Spinal cord (tissue), 10 donors: ENCODE measurements around the gene ZMPSTE24. TPM values are rescaled to one million over a fixed set of nuclear protein-coding genes. Genes with fewer than 3 reads are reported as not detected.

Experiments used
- DNase-seq, 6 donors: peaks; one replicate each; pipeline versions ENCODE4 v3.0.0 to v3.0.0-alpha.2; 2013 to 2015; ENCODE audit warnings: low spot score in 6 of 6, low read depth in 4 of 6
- H3K27ac ChIP-seq: one replicate; pipeline ENCODE4 v1.5.1; 2013; ENCODE audit warnings: low read depth, low read length, control low read depth
- H3K27me3 ChIP-seq: one replicate; pipeline ENCODE4 v1.6.1; 2013; ENCODE audit warnings: low read length; ENCODE audit not compliant: control insufficient read depth, insufficient read depth
- H3K36me3 ChIP-seq: one replicate; pipeline ENCODE4 v1.6.1; 2013; ENCODE audit warnings: low read length; ENCODE audit not compliant: control insufficient read depth, insufficient read depth
- H3K4me1 ChIP-seq: one replicate; pipeline ENCODE4 v1.6.1; 2013; ENCODE audit warnings: low read length; ENCODE audit not compliant: control insufficient read depth, insufficient read depth
- H3K4me3 ChIP-seq: one replicate; pipeline ENCODE4 v1.5.1; 2013; ENCODE audit warnings: low read depth, low read length, control low read depth
- H3K9me3 ChIP-seq: one replicate; pipeline ENCODE4 v1.6.1; 2013; ENCODE audit warnings: low read length; ENCODE audit not compliant: control insufficient read depth, insufficient read depth
- WGBS: methylation state at CpG from one replicate; pipeline ENCODE4 v1.1.5; 2013; ENCODE audit warnings: missing lambda C conversion rate; ENCODE audit not compliant: insufficient coverage; 5-methylcytosine and 5-hydroxymethylcytosine counted together
- polyA plus RNA-seq, 2 donors: library from polyadenylated mRNA; unstranded; fragments of 120-200 nt; gene quantifications; one replicate each; pipeline ENCODE4 v1.2.1, GENCODE V29; 2013; ENCODE audit not compliant: insufficient read length in 2 of 2
- total RNA-seq, 2 donors: library from RNA; depleted of rRNA in 1 of 2; stranded (reverse); fragments of 120-200 nt in 1 of 2; fragments of >200 nt in 1 of 2; gene quantifications; one replicate each; pipeline versions ENCODE4 v1.2.3 to v1.2.4, GENCODE V29; 2013 to 2014
- donor health status: healthy.

The ZMPSTE24 gene
- total and polyA plus RNA-seq, 4 donors, result 38.9 to 70.9 (median 42.5) TPM

DNA sequence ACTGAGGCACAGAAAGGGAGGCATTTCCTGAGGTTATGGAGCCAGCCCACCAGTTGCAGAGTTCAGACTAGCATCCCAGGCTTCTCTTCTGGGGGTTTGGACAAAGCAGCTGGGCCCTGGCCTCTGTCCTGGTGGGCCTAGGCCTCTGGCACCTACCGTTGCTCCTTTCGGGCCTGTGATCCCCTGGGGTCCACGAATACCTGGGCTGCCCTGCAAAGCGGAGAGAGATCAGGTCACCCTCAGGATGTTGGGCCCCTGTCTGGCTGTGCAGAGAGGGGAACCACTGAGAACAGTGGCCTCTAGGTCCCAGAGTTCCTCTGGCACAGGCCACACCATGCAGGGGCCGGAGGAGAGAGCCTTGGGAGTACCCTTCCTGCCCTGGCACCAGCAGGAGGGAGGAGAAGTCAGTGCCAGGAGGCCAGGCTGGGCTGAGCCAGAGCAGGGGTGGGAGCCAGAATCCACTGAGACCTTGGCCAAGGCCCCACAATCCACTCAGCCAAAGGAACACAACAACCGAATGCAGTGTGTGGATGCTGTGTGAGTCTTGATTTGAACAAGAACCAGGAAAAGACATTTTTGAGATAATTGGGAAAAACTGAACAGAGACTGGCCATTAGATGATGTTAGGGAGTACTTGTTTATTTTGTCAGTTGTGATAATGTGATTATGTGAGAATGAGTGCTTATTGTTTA lies 50.1 kb downstream of the ZMPSTE24 start:
- Histone ChIP-seq H3K27me3 (peaks cover 16% of the 10 kb centered on the region), H3K9me3 (no peaks in the 10 kb centered on the region), H3K4me3 (no peak overlapping the region), H3K27ac (no peak overlapping the region), H3K4me1 (peaks cover 55% of the 10 kb centered on the region), H3K36me3 (peaks cover 40% of the 10 kb centered on the region)
- peak in 3 of 6 donors; percentile 28 to 86 (median 33) for DNase-seq
- 58% methylated on average over 5 of the region's 6 CpGs for WGBS

GRCh38 chr1:40309374-40310128 lies 51.5 kb downstream of the ZMPSTE24 start:
- 77% methylated on average over 6 of the region's 8 CpGs for WGBS
- no peaks in the 10 kb centered on the region for H3K9me3 ChIP-seq

DNA sequence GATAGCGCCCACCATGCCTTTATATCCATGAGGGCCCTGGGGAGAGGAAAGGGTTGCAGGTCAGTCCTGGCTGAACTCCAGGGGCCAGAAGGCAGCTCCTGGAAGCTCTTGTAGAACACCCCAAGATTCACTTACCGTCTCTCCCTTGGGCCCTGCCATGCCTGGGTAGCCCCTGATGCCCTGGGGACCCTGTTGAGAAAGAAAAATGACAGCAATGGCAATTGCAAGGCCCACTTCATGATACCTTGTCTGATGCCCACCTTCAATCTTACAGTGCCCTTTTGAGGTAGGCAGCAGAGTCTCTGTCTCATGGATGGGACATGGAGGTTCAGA lies 52.1 kb downstream of the ZMPSTE24 start:
- DNase-seq, result no peak
- no peaks in the 10 kb centered on the region for H3K27me3 ChIP-seq
- H3K4me1 ChIP-seq, result peaks cover 70% of the 10 kb centered on the region
- no peak overlapping the region for H3K4me3 ChIP-seq
- peaks cover 26% of the 10 kb centered on the region for H3K36me3 ChIP-seq
- 74% methylated on average over 2 of the region's 2 CpGs for WGBS
- no peaks in the 10 kb centered on the region for H3K9me3 ChIP-seq
- H3K27ac ChIP-seq, result no peak overlapping the region

More at GRCh38 chr1:40309374-40310128, 51.5 kb downstream of the ZMPSTE24 start:
- H3K27me3 ChIP-seq, result peaks cover 3% of the 10 kb centered on the region
- H3K36me3 ChIP-seq, result peaks cover 27% of the 10 kb centered on the region
- DNase-seq, result peak in 4 of 6 donors; percentile 67 to 92 (median 72)
- no peak overlapping the region for H3K4me3 ChIP-seq
- H3K27ac ChIP-seq, result peak overlapping the region; percentile 49
- peaks cover 64% of the 10 kb centered on the region for H3K4me1 ChIP-seq

DNA sequence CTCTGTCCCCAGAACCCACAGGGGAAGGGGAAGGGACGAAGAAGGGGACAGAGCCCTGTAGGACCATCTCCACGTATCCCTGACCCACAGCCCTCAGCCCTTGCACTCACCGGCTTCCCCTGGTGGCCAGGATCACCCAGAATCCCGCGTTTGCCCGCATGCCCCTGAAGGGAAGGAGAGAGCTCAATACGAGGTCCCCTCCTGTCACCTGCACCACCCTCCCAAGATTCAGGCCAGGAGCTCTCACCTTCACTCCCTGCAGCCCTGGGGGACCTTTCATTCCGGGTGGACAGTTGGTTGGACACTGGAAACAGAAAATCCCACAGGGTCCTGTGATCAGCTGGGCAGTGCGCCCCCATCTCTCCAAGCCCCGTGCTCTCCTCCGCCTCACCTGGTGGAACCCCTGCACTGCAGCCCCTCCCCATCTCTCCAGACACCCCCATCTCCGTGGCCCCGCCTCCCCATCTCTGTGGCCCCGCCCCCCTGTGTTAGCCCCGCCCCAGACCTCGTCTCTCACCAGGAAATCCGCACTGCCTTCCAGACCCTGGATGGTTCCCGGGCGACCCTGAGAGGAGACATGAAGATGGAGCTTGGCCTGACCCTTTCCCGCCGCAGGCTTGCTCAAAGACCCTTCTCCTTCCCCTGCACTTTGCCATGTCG lies 53.1 kb downstream of the ZMPSTE24 start:
- Histone ChIP-seq H3K36me3 (peaks cover 26% of the 10 kb centered on the region), H3K9me3 (no peaks in the 10 kb centered on the region), H3K4me3 (no peak overlapping the region), H3K27ac (no peak overlapping the region), H3K4me1 (peaks cover 80% of the 10 kb centered on the region), H3K27me3 (peaks cover 7% of the 10 kb centered on the region)
- WGBS, result 79% methylated on average over 13 of the region's 22 CpGs
- DNase-seq, result no peak

GRCh38 chr1:40311692-40312091 lies 53.7 kb downstream of the ZMPSTE24 start:
- Histone ChIP-seq H3K4me3 (no peak overlapping the region), H3K27ac (no peak overlapping the region), H3K4me1 (peaks cover 85% of the 10 kb centered on the region), H3K36me3 (peaks cover 26% of the 10 kb centered on the region), H3K27me3 (peaks cover 12% of the 10 kb centered on the region), H3K9me3 (no peaks in the 10 kb centered on the region)
- no peak for DNase-seq
- WGBS, result 94% methylated on average over 4 of the region's 5 CpGs

DNA sequence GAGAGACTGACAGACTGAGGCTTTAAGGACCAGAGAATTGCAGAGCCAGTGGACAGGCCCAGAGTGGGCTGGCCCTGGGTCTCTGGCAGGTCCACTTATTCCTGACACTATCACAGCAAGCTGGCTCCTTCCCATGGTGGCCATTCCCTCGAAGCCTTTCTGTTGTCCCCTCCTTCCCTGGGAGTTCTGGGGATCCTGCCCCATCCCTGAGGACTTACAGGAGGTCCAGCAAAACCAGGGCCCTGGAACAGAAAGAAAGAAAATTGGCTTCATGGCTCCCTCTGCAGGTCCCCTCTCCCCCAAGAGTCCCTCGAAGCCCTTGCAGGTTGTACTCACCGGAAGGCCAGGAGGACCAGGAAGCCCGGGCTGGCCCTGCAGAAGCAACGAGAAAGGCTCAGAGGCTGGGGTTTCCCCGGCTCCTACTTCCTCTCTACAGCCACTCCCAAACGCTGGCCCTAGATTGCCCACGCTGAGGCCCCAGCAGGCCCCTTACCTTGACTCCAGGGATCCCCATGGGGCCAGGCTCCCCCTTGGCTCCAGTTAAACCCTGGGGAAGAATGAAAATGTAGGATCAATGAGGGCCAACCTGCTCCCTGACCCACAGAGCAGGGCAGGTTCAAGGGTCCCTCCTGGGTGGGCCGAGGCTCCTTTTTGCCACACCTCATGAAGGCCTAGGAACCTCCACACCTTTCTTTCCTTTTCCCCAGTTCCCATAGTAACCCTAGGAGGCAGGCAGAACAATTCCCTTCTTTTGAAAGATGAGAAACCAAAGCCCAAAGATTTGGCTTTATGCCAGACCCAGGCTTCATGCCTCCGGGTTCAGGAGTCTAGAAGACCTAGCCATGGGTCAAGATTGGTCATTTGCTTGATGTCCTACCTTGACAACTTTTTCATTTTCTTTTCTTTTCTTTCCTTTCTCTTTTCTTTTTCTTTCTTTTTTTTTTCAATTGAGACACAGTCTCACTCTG lies 54.5 kb downstream of the ZMPSTE24 start:
- no peak overlapping the region for H3K27ac ChIP-seq
- no peak for DNase-seq
- H3K36me3 ChIP-seq, result peaks cover 22% of the 10 kb centered on the region
- peaks cover 20% of the 10 kb centered on the region for H3K27me3 ChIP-seq
- 71% methylated on average over 10 of the region's 10 CpGs for WGBS
- H3K9me3 ChIP-seq, result no peaks in the 10 kb centered on the region
- H3K4me3 ChIP-seq, result no peak overlapping the region
- H3K4me1 ChIP-seq, result peaks cover 90% of the 10 kb centered on the region

- Histone ChIP-seq H3K4me1 (peaks cover 86% of the 10 kb centered on the region), H3K27ac (no peak overlapping the region), H3K9me3 (no peaks in the 10 kb centered on the region), H3K36me3 (peaks cover 19% of the 10 kb centered on the region), H3K4me3 (no peak overlapping the region), H3K27me3 (peaks cover 28% of the 10 kb centered on the region)
- no peak for DNase-seq
- WGBS, result 93% methylated on average over 4 of the region's 5 CpGs
Observed at GRCh38 chr1:40313329-40313957, 55.4 kb downstream of the ZMPSTE24 start.

GRCh38 chr1:40313958-40314720 lies 56.1 kb downstream of the ZMPSTE24 start:
- H3K9me3 ChIP-seq, result no peaks in the 10 kb centered on the region
- peak overlapping the region; percentile 92 for H3K27ac ChIP-seq
- H3K36me3 ChIP-seq, result peaks cover 19% of the 10 kb centered on the region
- H3K27me3 ChIP-seq, result peaks cover 31% of the 10 kb centered on the region
- no peak overlapping the region for H3K4me3 ChIP-seq
- WGBS, result 83% methylated on average over 9 of the region's 9 CpGs
- DNase-seq, result no peak
- H3K4me1 ChIP-seq, result peaks cover 81% of the 10 kb centered on the region
